HUDEP-2 (cell line): ENCODE results near the gene TBC1D1.

Experiments used
- DNase-seq, 76 experiments: peaks; one replicate each; lab custom pipeline; 2025; ENCODE audit not compliant: unreplicated experiment in 76 of 76; lab: John Stamatoyannopoulos, UW

The TBC1D1 gene

GRCh38 chr4:37884855-37885487 lies 5.9 kb upstream of the TBC1D1 start:
- no peak for DNase-seq

- DNase-seq = peak in 3 of 76 experiments; percentile 7 to 25 (median 12)
Observed at GRCh38 chr4:37885496-37885895, 5.4 kb upstream of the TBC1D1 start.

- no peak for DNase-seq
Observed at GRCh38 chr4:37889849-37890800, 759 bp upstream of the TBC1D1 start.

GRCh38 chr4:37891260-37892159 lies 626 bp downstream of the TBC1D1 start:
- no peak for DNase-seq

GRCh38 chr4:37892641-37893040 lies 1.8 kb downstream of the TBC1D1 start:
- DNase-seq = no peak

GRCh38 chr4:37893164-37893563 lies 2.3 kb downstream of the TBC1D1 start:
- no peak for DNase-seq

- DNase-seq = no peak
Observed at GRCh38 chr4:37895271-37895670, 4.4 kb downstream of the TBC1D1 start.

GRCh38 chr4:37896206-37896860 lies 5.4 kb downstream of the TBC1D1 start:
- no peak for DNase-seq

- no peak for DNase-seq
Observed at GRCh38 chr4:37902212-37902611, 11.3 kb downstream of the TBC1D1 start.

- DNase-seq = no peak
Observed at GRCh38 chr4:37902738-37903693, 12.1 kb downstream of the TBC1D1 start.

- DNase-seq = no peak
Observed at GRCh38 chr4:37903901-37904300, 13.0 kb downstream of the TBC1D1 start.

GRCh38 chr4:37904824-37905223 lies 13.9 kb downstream of the TBC1D1 start:
- no peak for DNase-seq

- DNase-seq = no peak
Observed at GRCh38 chr4:37905533-37906169, 14.8 kb downstream of the TBC1D1 start.

- no peak for DNase-seq
Observed at GRCh38 chr4:37908488-37909331, 17.8 kb downstream of the TBC1D1 start.

- no peak for DNase-seq
Observed at GRCh38 chr4:37909332-37910090, 18.6 kb downstream of the TBC1D1 start.

GRCh38 chr4:37910091-37910486 lies 19.2 kb downstream of the TBC1D1 start:
- no peak for DNase-seq

- DNase-seq = no peak
Observed at GRCh38 chr4:37914539-37914938, 23.7 kb downstream of the TBC1D1 start.
